NT2/D1 (cell line): ENCODE results near the gene HTR3B.
"Not testable (repeated sequence)": the region's sequence is repeated elsewhere in the genome, so short reads cannot be mapped to it uniquely, and the experiment has no call there.

Source experiments
- DNase-seq: peaks from one replicate; pipeline ENCODE4 v3.0.0-alpha.2; 2011; ENCODE audit warnings: low read depth, low spot score
- H3K27me3 ChIP-seq: 2 replicates; pipeline ENCODE4 v1.6.0; 2011; ENCODE audit warnings: mild to moderate bottlenecking; ENCODE audit not compliant: insufficient read length, insufficient read depth
- H3K36me3 ChIP-seq: 2 replicates; pipeline ENCODE4 v1.6.1; 2011; ENCODE audit warnings: mild to moderate bottlenecking, low read length, mixed read lengths; ENCODE audit not compliant: insufficient read depth, insufficient read length
- H3K4me1 ChIP-seq: 2 replicates; pipeline ENCODE4 v1.5.1; 2011; ENCODE audit not compliant: insufficient read depth, insufficient read length
- H3K4me3 ChIP-seq: 2 replicates; pipeline ENCODE4 v1.5.1; 2011; ENCODE audit warnings: low read depth; ENCODE audit not compliant: insufficient read length
- H3K9ac ChIP-seq: 2 replicates; pipeline ENCODE4 v1.6.0; 2011; ENCODE audit warnings: low read depth; ENCODE audit not compliant: insufficient read length
- H3K9me3 ChIP-seq: 2 replicates; pipeline ENCODE4 v1.5.1; 2011; ENCODE audit warnings: mild to moderate bottlenecking, low read length; ENCODE audit not compliant: insufficient read depth
- SUZ12 ChIP-seq: IDR thresholded peaks from 2 replicates; pipeline ENCODE4 v1.6.1; 2011; ENCODE audit not compliant: insufficient read length, insufficient read depth; ENCODE audit errors: extremely low read depth
- YY1 ChIP-seq: IDR thresholded peaks from 2 replicates; pipeline ENCODE4 v1.6.1; 2011; ENCODE audit not compliant: insufficient read length, insufficient read depth
- ZNF274 ChIP-seq: IDR thresholded peaks from 2 replicates; pipeline ENCODE4 v1.6.1; 2011; ENCODE audit warnings: mild to moderate bottlenecking, low read depth, low read length

The HTR3B gene

GRCh38 chr11:113907681-113908080 is 3.1 kb downstream of the HTR3B start:
- Histone ChIP-seq H3K4me3 (no peak overlapping the region), H3K9me3 (no peaks in the 10 kb centered on the region), H3K36me3 (no peaks in the 10 kb centered on the region), H3K4me1 (no peaks in the 10 kb centered on the region), H3K9ac (no peak overlapping the region), H3K27me3 (no peaks in the 10 kb centered on the region)
- TF ChIP-seq SUZ12 (no peak), ZNF274 (no peak), YY1 (no peak)
- DNase-seq: no peak

GRCh38 chr11:113908098-113908497 is 3.5 kb downstream of the HTR3B start:
- no peaks in the 10 kb centered on the region for H3K36me3 ChIP-seq
- H3K4me3 ChIP-seq: no peak overlapping the region
- no peaks in the 10 kb centered on the region for H3K9me3 ChIP-seq
- H3K9ac ChIP-seq: no peak overlapping the region
- no peak for TF ChIP-seq SUZ12
- H3K4me1 ChIP-seq: no peaks in the 10 kb centered on the region
- no peak for DNase-seq
- no peaks in the 10 kb centered on the region for H3K27me3 ChIP-seq

- not testable (repeated sequence) for H3K9ac ChIP-seq, DNase-seq, H3K27me3 ChIP-seq, H3K4me1 ChIP-seq, H3K36me3 ChIP-seq, H3K9me3 ChIP-seq, H3K4me3 ChIP-seq
These were observed 6.9 kb downstream of the HTR3B start for GRCh38 chr11:113911491-113911890.

- Histone ChIP-seq H3K9ac (no peak overlapping the region), H3K9me3 (no peaks in the 10 kb centered on the region), H3K36me3 (no peaks in the 10 kb centered on the region), H3K4me3 (no peak overlapping the region), H3K4me1 (no peaks in the 10 kb centered on the region), H3K27me3 (no peaks in the 10 kb centered on the region)
- DNase-seq: no peak
- TF ChIP-seq ZNF274: no peak
- no peak for TF ChIP-seq SUZ12
- no peak for TF ChIP-seq YY1
These were observed 19.0 kb downstream of the HTR3B start for GRCh38 chr11:113923572-113923971.

- no peaks in the 10 kb centered on the region for H3K4me1 ChIP-seq
- no peak for DNase-seq
- H3K36me3 ChIP-seq: no peaks in the 10 kb centered on the region
- H3K4me3 ChIP-seq: no peak overlapping the region
- H3K9ac ChIP-seq: no peak overlapping the region
- no peaks in the 10 kb centered on the region for H3K9me3 ChIP-seq
- TF ChIP-seq SUZ12: no peak
- no peak for TF ChIP-seq YY1
- no peaks in the 10 kb centered on the region for H3K27me3 ChIP-seq
These were observed 21.9 kb downstream of the HTR3B start for GRCh38 chr11:113926273-113927197.

GRCh38 chr11:113928311-113928710 is 23.7 kb downstream of the HTR3B start:
- Histone ChIP-seq H3K9ac (no peak overlapping the region), H3K4me3 (no peak overlapping the region), H3K27me3 (no peaks in the 10 kb centered on the region), H3K36me3 (no peaks in the 10 kb centered on the region), H3K4me1 (no peaks in the 10 kb centered on the region), H3K9me3 (no peaks in the 10 kb centered on the region)
- no peak for DNase-seq
- no peak for TF ChIP-seq YY1
- no peak for TF ChIP-seq SUZ12
- no peak for TF ChIP-seq ZNF274

- H3K4me1 ChIP-seq: no peaks in the 10 kb centered on the region
- no peaks in the 10 kb centered on the region for H3K9me3 ChIP-seq
- peak; percentile 83 for DNase-seq
- no peaks in the 10 kb centered on the region for H3K36me3 ChIP-seq
- no peaks in the 10 kb centered on the region for H3K27me3 ChIP-seq
- no peak overlapping the region for H3K4me3 ChIP-seq
- TF ChIP-seq SUZ12 (no peak), YY1 (no peak), ZNF274 (no peak)
- H3K9ac ChIP-seq: no peak overlapping the region
These were observed 28.2 kb downstream of the HTR3B start for GRCh38 chr11:113932788-113933187.

- H3K36me3 ChIP-seq, DNase-seq, H3K4me1 ChIP-seq, H3K27me3 ChIP-seq, H3K9ac ChIP-seq, H3K4me3 ChIP-seq, H3K9me3 ChIP-seq: not testable (repeated sequence)
These were observed 29.6 kb downstream of the HTR3B start for GRCh38 chr11:113934193-113934592.
